ENCODE data around the gene COL5A3. TPM values are rescaled to one million over a fixed set of nuclear protein-coding genes. Genes with fewer than 3 reads are reported as not detected.

The COL5A3 gene
- polyA plus RNA-seq (2011; rRNA removed), result 0.11 and 0.12 TPM in 2 replicates
- 0.07 and 0.09 TPM in 2 replicates for polyA plus RNA-seq (2012; cell fraction: cytosol; rRNA removed)
- 0.24 and 0.36 TPM in 2 replicates for polyA plus RNA-seq (2012; cell fraction: nucleus; rRNA removed)
- 0.24 to 0.47 TPM (median 0.36 TPM) in 3 replicates for polyA plus RNA-seq (2017; fragmentation: RNase III; extraction: RNeasy Plus Mini Kit Qiagen cat#74134 plus additional on column Dnase treatment)
- polyA minus RNA-seq (2011; rRNA and poly(A)+ RNA removed), result 0.10 and 0.12 TPM in 2 replicates

DNA sequence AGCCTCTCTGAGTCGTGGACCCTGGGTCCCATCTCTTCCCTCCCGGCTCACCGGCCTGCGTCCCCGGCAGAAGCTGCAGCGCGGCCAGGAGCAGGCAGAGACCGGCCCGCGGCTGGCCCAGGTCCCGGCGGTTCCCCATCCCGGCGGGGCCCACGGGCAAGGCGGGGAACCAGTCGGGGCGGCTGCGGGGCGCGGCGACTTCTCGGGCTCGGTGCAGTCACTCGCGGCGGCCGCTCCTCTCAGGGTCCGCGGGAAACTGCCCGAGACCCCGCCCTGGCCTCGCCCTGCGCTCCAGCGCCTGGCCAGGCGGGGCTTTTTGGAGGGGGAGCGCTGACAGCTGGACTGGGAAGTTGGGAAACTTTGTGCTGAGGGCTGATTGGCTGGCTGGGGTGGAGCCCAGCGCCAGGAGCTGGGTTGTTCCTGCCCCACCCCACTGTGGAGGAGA, at the start of gene COL5A3:
Gene COL5A3, minus strand, starts transcription at position 258 of the 445 bp plus-strand sequence. Its CDS starts 119 bp downstream, at position 139.
- no peak for TF ChIP-seq CBX8 (IDR thresholded peaks at IDR 0.05)
- no peak for TF ChIP-seq HDAC2 (IDR thresholded peaks at IDR 0.05)
- no peak for TF ChIP-seq RAD21 (conservative IDR thresholded peaks at IDR 0.05 in 1 of 2, IDR thresholded peaks at IDR 0.05 in 1 of 2)
- TF ChIP-seq TFCP2L1 (CRISPR knock-in tag; IDR thresholded peaks at IDR 0.05), result no peak
- TF ChIP-seq KDM5A (IDR thresholded peaks at IDR 0.05), result no peak
- TF ChIP-seq SMC3 (IDR thresholded peaks at IDR 0.05), result no peak
- no peak for TF ChIP-seq MYC (IDR thresholded peaks at IDR 0.05; ENCODE audit: borderline replicate concordance, low read length)
- TF ChIP-seq CEBPB (IDR thresholded peaks at IDR 0.05), result no peak
- no peak for TF ChIP-seq NR3C1 (IDR thresholded peaks at IDR 0.05)
- TF ChIP-seq JUN (IDR thresholded peaks at IDR 0.05), result no peak
- TF ChIP-seq CHD2 (IDR thresholded peaks at IDR 0.05; ENCODE audit: low read length, partially characterized antibody), result no peak
- TF ChIP-seq ESRRA (IDR thresholded peaks at IDR 0.05; ENCODE audit: borderline replicate concordance, low read length), result no peak
- no peak for TF ChIP-seq SREBF2 (IDR thresholded peaks at IDR 0.05)
- TF ChIP-seq NFE2L2 (conservative IDR thresholded peaks at IDR 0.05; ENCODE audit: low read length), result no peak
- no peak for TF ChIP-seq ZNF302 (CRISPR knock-in tag; IDR thresholded peaks at IDR 0.05)
- TF ChIP-seq NPAS2 (CRISPR knock-in tag; IDR thresholded peaks at IDR 0.05; ENCODE audit: borderline replicate concordance), result no peak
- no peak for TF ChIP-seq RNF2 (IDR thresholded peaks at IDR 0.05; ENCODE audit: borderline replicate concordance, low read depth)
- no peak for TF ChIP-seq CBX2 (IDR thresholded peaks at IDR 0.05; ENCODE audit: borderline replicate concordance, low read depth)
- 0 out of 6 replicates have a peak within 1 kb of the TSS, but pooled peaks of 1 of the 2 experiments have one; percentile 52 for H3K27ac ChIP-seq
- POLR2A ChIA-PET, result no interaction called here
- ATAC-seq, result peak; percentile 12 to 64; a peak in 3 of 6 replicates
- CTCF ChIA-PET, result interaction anchor here (1.1 to 1.4 kb wide), 3 partner anchors 10 to 17 kb away, joined by 3 to 7 read pairs (median 7); no protein-coding TSS in a partner anchor
- no peaks in the 10 kb centered on the region for H3K9me3 ChIP-seq
- peak within 1 kb of the TSS; percentile 41 for H3K4me3 ChIP-seq
- peaks cover 20% of the 10 kb centered on the region for H3K4me1 ChIP-seq
- FAIRE-seq, result no peak
- DNase-seq (ENCODE audit: low read depth in 1 of 2, low spot score in 1 of 2), result peak in 1 of 2 experiments; percentile 11
- H3K4me2 ChIP-seq, result peak within 1 kb of the TSS; percentile 94
- WGBS (ENCODE audit: missing lambda C conversion rate), result 0% methylated on average over 1 of the region's 38 CpGs

DNA sequence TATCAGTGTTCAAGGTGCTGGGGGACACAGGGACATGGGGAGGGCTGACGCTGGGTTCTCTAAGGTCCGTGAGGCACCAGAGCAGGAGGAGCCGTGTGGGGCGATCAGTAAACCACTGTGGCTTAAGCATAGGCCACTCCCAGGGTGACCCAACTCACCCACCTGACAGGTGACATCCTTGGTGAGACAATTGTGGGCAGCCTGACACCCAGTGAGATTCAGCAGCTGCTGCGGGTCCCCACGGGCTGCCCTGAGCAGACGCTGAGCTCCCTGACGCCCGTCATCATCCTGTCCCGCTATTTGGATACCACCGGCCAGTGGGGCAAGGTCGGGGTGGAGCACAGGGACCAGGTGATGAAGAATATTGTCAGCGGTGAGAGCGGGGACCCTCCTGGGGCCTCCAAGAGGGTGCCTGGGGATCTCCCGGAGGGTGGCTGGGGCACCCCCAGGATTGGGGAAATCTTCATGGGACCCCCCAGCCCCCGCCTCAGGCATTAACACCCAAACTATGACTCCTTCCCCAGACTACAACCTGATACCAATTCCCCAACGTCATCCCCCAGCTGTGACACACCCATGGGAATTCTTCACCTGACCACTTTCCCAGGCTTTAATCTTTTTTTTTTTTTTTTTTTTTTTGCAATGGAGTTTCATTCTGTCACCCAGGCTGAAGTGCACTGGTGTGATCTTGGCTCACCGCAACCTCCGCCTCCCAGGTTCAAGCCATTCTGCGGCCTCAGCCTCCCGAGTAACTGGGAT, 42.5 kb upstream of the COL5A3 start:
- no peak overlapping the region for H3K27ac ChIP-seq
- whole genome bisulfite sequencing (ENCODE audit: missing lambda C conversion rate), result 54% methylated on average over 15 of the region's 21 CpGs
- FAIRE-seq, result no peak
- H3K4me2 ChIP-seq, result no peak overlapping the region
- H3K9me3 ChIP-seq, result no peaks in the 10 kb centered on the region
- ChIA-PET CTCF (interaction anchor here (0.7 to 1.0 kb wide), 3 partner anchors 25 to 122 kb away, joined by 3 to 6 read pairs (median 4); no protein-coding TSS in a partner anchor), POLR2A (no interaction called here)
- DNase-seq (ENCODE audit: low read depth in 1 of 2, low spot score in 1 of 2), result no peak
- no peaks in the 10 kb centered on the region for H3K4me1 ChIP-seq
- 0 out of 6 replicates have a peak, but pooled peaks have one; percentile 24 to 29 for ATAC-seq
- no peak overlapping the region for H3K4me3 ChIP-seq
- no peak for TF ChIP-seq RCOR1 (IDR thresholded peaks at IDR 0.05; ENCODE audit: low read depth, low read length)
- no peak for TF ChIP-seq TP53 (CRISPR knock-in tag; IDR thresholded peaks at IDR 0.05)
- TF ChIP-seq RARB (CRISPR knock-in tag; IDR thresholded peaks at IDR 0.05), result no peak
- no peak for TF ChIP-seq KDM1A (IDR thresholded peaks at IDR 0.05; ENCODE audit: low read depth)
- TF ChIP-seq, protein P1, sequence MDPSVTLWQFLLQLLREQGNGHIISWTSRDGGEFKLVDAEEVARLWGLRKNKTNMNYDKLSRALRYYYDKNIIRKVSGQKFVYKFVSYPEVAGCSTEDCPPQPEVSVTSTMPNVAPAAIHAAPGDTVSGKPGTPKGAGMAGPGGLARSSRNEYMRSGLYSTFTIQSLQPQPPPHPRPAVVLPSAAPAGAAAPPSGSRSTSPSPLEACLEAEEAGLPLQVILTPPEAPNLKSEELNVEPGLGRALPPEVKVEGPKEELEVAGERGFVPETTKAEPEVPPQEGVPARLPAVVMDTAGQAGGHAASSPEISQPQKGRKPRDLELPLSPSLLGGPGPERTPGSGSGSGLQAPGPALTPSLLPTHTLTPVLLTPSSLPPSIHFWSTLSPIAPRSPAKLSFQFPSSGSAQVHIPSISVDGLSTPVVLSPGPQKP (IDR thresholded peaks at IDR 0.05; ENCODE audit: low read depth, low read length), result no peak
- TF ChIP-seq MAFK (IDR thresholded peaks at IDR 0.05; ENCODE audit: partially characterized antibody), result no peak
